IPS-18a (cell line): Measurements from ENCODE around the gene MCU.

ENCODE experiments used
- H3K27ac ChIP-seq: one replicate; pipeline ENCODE4 v1.5.1; 2013; ENCODE audit warnings: low read length
- H3K27me3 ChIP-seq: one replicate; pipeline ENCODE4 v1.6.1; 2013; ENCODE audit warnings: mild to moderate bottlenecking, low read length; ENCODE audit not compliant: control insufficient read depth, insufficient read depth
- H3K36me3 ChIP-seq: one replicate; pipeline ENCODE4 v1.6.1; 2013; ENCODE audit warnings: low read depth, low read length; ENCODE audit not compliant: control insufficient read depth
- H3K4me1 ChIP-seq: one replicate; pipeline ENCODE4 v1.6.1; 2013; ENCODE audit warnings: low read depth, low read length; ENCODE audit not compliant: control insufficient read depth
- H3K4me3 ChIP-seq: one replicate; pipeline ENCODE4 v1.5.1; 2013; ENCODE audit warnings: low read length
- H3K9ac ChIP-seq: one replicate; pipeline ENCODE4 v1.6.1; 2013; ENCODE audit warnings: mild to moderate bottlenecking, low read length, moderate library complexity
- H3K9me3 ChIP-seq: one replicate; pipeline ENCODE4 v1.6.1; 2013; ENCODE audit warnings: low read depth, low read length; ENCODE audit not compliant: control insufficient read depth

The MCU gene

DNA sequence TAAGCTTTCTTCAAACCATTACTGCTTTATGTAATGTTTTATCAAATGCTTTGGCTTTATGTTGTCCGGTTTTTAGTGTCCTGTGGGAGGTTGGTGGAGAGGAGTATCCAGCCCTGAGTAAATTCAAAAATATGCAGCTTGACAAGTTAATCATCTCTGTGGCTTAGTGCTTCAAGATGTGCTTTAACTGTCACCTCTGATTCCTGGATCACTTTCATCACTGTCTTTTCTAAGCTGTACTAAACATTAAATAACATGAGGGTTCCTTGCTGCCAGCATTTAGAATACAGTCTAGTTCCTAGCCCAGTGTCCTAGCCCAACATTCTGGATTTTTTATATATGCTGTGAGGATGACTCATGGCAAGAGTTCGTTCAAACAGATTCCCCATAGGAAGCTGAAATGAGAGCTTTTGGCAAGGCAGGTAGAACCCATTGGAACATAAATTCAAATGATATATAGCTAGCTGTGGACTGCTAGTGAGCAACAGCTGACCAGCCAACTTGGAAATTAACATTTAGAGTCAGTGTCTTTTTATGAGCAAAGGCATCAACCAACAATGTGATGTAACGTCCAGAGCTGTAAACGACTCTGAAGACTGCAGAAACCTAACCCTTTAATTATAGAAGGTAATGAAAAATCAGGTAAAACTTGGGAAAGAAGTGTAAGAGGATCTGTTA is 120.9 kb downstream of the MCU start:
- H3K27ac ChIP-seq: no peak overlapping the region
- H3K9ac ChIP-seq: no peak overlapping the region
- H3K4me1 ChIP-seq: no peaks in the 10 kb centered on the region
- H3K4me3 ChIP-seq: no peak overlapping the region
- no peaks in the 10 kb centered on the region for H3K27me3 ChIP-seq
- H3K36me3 ChIP-seq: no peaks in the 10 kb centered on the region
- H3K9me3 ChIP-seq: no peaks in the 10 kb centered on the region

- H3K4me3 ChIP-seq: no peak overlapping the region
- no peaks in the 10 kb centered on the region for H3K27me3 ChIP-seq
- H3K9me3 ChIP-seq: no peaks in the 10 kb centered on the region
- no peak overlapping the region for H3K27ac ChIP-seq
- no peak overlapping the region for H3K9ac ChIP-seq
- H3K4me1 ChIP-seq: no peaks in the 10 kb centered on the region
- no peaks in the 10 kb centered on the region for H3K36me3 ChIP-seq
Observed at GRCh38 chr10:72814099-72814790, 122.3 kb downstream of the MCU start.

- no peak overlapping the region for H3K27ac ChIP-seq
- H3K4me3 ChIP-seq: no peak overlapping the region
- H3K4me1 ChIP-seq: no peaks in the 10 kb centered on the region
- no peak overlapping the region for H3K9ac ChIP-seq
- H3K9me3 ChIP-seq: no peaks in the 10 kb centered on the region
- H3K36me3 ChIP-seq: no peaks in the 10 kb centered on the region
- H3K27me3 ChIP-seq: no peaks in the 10 kb centered on the region
Observed at GRCh38 chr10:72816565-72816964, 124.6 kb downstream of the MCU start.

- Histone ChIP-seq H3K9ac (no peak overlapping the region), H3K27me3 (no peaks in the 10 kb centered on the region), H3K4me1 (no peaks in the 10 kb centered on the region), H3K27ac (no peak overlapping the region), H3K36me3 (no peaks in the 10 kb centered on the region), H3K4me3 (no peak overlapping the region), H3K9me3 (no peaks in the 10 kb centered on the region)
Observed at GRCh38 chr10:72818076-72818475, 126.1 kb downstream of the MCU start.

- H3K9me3 ChIP-seq: no peaks in the 10 kb centered on the region
- no peak overlapping the region for H3K27ac ChIP-seq
- H3K9ac ChIP-seq: no peak overlapping the region
- H3K36me3 ChIP-seq: no peaks in the 10 kb centered on the region
- H3K4me1 ChIP-seq: no peaks in the 10 kb centered on the region
- H3K4me3 ChIP-seq: no peak overlapping the region
- no peaks in the 10 kb centered on the region for H3K27me3 ChIP-seq
Observed at GRCh38 chr10:72819053-72819452, 127.1 kb downstream of the MCU start.

GRCh38 chr10:72821606-72822005 is 129.7 kb downstream of the MCU start:
- Histone ChIP-seq H3K27me3 (no peaks in the 10 kb centered on the region), H3K4me3 (no peak overlapping the region), H3K9me3 (no peaks in the 10 kb centered on the region), H3K9ac (no peak overlapping the region), H3K4me1 (peaks cover 4% of the 10 kb centered on the region), H3K36me3 (no peaks in the 10 kb centered on the region), H3K27ac (no peak overlapping the region)

GRCh38 chr10:72822342-72822986 is 130.5 kb downstream of the MCU start:
- Histone ChIP-seq H3K27ac (no peak overlapping the region), H3K4me1 (peaks cover 4% of the 10 kb centered on the region), H3K36me3 (no peaks in the 10 kb centered on the region), H3K27me3 (no peaks in the 10 kb centered on the region), H3K9ac (no peak overlapping the region), H3K9me3 (no peaks in the 10 kb centered on the region), H3K4me3 (no peak overlapping the region)

DNA sequence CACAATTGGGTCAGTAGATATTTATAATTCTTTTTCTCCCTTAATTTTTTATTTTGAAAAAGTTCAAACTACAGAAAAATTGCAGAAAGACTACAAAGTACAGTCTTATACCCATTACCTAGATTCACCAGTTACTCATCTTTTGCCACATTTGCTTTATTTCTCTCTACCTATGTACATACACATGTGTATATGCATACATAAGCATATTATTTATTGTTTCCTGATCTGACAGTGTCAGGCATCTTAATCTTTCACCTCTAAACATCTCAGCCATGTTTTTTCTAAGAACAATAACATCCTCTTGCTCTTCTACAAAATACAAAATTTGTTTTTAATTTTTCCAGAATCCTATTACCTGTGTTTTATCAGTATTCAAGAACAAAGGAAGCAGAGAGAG is 133.2 kb downstream of the MCU start:
- peaks cover 16% of the 10 kb centered on the region for H3K4me1 ChIP-seq
- no peak overlapping the region for H3K4me3 ChIP-seq
- no peak overlapping the region for H3K27ac ChIP-seq
- no peaks in the 10 kb centered on the region for H3K27me3 ChIP-seq
- no peaks in the 10 kb centered on the region for H3K9me3 ChIP-seq
- no peaks in the 10 kb centered on the region for H3K36me3 ChIP-seq
- H3K9ac ChIP-seq: no peak overlapping the region

DNA sequence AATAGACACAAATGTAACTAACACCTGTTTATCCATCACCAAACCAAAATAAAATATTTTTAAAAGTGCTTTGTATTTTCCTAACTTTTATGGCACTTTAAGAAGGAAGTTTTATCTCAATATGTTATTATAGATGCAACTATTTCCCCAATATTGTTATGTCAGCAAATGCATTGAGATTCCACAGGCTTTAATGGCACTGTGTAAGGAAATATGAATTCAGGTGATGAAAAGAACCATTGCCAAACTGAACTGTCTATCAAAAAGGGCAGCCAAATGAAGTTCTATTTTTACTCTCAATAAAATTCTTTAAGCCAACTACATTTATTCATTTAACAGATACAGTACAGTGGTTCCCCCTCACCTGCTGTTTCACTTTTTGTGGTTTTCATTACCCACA is 134.4 kb downstream of the MCU start:
- H3K4me3 ChIP-seq: no peak overlapping the region
- H3K9me3 ChIP-seq: no peaks in the 10 kb centered on the region
- H3K27ac ChIP-seq: no peak overlapping the region
- H3K9ac ChIP-seq: no peak overlapping the region
- H3K36me3 ChIP-seq: no peaks in the 10 kb centered on the region
- H3K27me3 ChIP-seq: no peaks in the 10 kb centered on the region
- peaks cover 24% of the 10 kb centered on the region for H3K4me1 ChIP-seq

- Histone ChIP-seq H3K4me1 (peaks cover 24% of the 10 kb centered on the region), H3K27ac (no peak overlapping the region), H3K9me3 (no peaks in the 10 kb centered on the region), H3K4me3 (no peak overlapping the region), H3K27me3 (no peaks in the 10 kb centered on the region), H3K9ac (no peak overlapping the region), H3K36me3 (no peaks in the 10 kb centered on the region)
Observed at GRCh38 chr10:72828294-72828693, 136.4 kb downstream of the MCU start.

DNA sequence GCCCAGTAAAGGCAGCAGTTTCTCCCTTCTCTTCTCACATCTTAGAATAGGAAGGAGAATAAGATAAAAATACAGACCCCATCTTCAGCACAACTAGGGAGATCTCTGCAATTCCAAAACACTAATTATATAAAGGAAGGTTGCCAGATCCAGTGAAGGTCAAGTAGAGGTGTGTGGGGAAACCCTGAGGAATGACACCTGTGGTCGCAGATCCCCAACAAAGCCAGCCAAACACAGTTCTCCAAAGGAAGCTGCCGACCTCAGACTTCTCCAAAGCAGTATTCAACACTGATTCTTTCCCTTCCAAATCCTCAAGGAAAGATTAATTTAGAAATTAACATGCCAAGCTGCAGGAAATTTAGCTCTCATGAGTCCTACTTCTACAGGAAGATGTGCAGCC is 138.7 kb downstream of the MCU start:
- Histone ChIP-seq H3K9me3 (no peaks in the 10 kb centered on the region), H3K36me3 (no peaks in the 10 kb centered on the region), H3K4me3 (no peak overlapping the region), H3K4me1 (peaks cover 24% of the 10 kb centered on the region), H3K27me3 (no peaks in the 10 kb centered on the region), H3K27ac (no peak overlapping the region), H3K9ac (no peak overlapping the region)
